HEK293 (cell line): Measurements from ENCODE around the gene SPNS2.

Source experiments
- MYNN ChIP-seq: fragments of 450-650 bp; formaldehyde crosslinking; IDR thresholded peaks from 2 replicates; pipeline ENCODE4 v1.5.1; 2016; ENCODE audit warnings: missing biosample characterization, missing genetic modification characterization, borderline replicate concordance
- ZNF121 ChIP-seq: fragments of 450-650 bp; formaldehyde crosslinking; IDR thresholded peaks from 2 replicates; pipeline ENCODE4 v1.5.1; 2016; ENCODE audit warnings: missing biosample characterization, missing genetic modification characterization
- ZNF140 ChIP-seq: fragments of 450-650 bp; formaldehyde crosslinking; IDR thresholded peaks from 2 replicates; pipeline ENCODE4 v1.5.1; 2016; ENCODE audit warnings: missing biosample characterization, missing genetic modification characterization
- ZNF654 ChIP-seq: fragments of 450-650 bp; formaldehyde crosslinking; IDR thresholded peaks from 2 replicates; pipeline ENCODE4 v1.5.1; 2016; ENCODE audit warnings: low read depth, missing biosample characterization, missing genetic modification characterization
- ZNF76 ChIP-seq: fragments of 450-650 bp; formaldehyde crosslinking; IDR thresholded peaks from 2 replicates; pipeline ENCODE4; 2016; ENCODE audit warnings: low read depth, missing biosample characterization, missing genetic modification characterization, borderline replicate concordance
- TF ChIP-seq, protein P1 (sequence below): fragments of 450-650 bp; formaldehyde crosslinking; IDR thresholded peaks from 2 replicates; pipeline ENCODE4 v1.5.1; 2016; ENCODE audit warnings: missing biosample characterization, missing genetic modification characterization
- TF ChIP-seq, protein P2 (sequence below): fragments of 450-650 bp; formaldehyde crosslinking; IDR thresholded peaks from 2 replicates; pipeline ENCODE4 v1.5.1; 2016; ENCODE audit warnings: missing biosample characterization, missing genetic modification characterization
- TF ChIP-seq, protein P3 (sequence below): fragments of 450-650 bp; formaldehyde crosslinking; IDR thresholded peaks from 2 replicates; pipeline ENCODE4 v1.5.1; 2016; ENCODE audit warnings: missing biosample characterization, missing genetic modification characterization
- TF ChIP-seq, protein P4 (sequence below): fragments of 450-650 bp; formaldehyde crosslinking; IDR thresholded peaks from 2 replicates; pipeline ENCODE4 v1.5.1; 2016; ENCODE audit warnings: missing biosample characterization, missing genetic modification characterization, low read depth

DNA sequence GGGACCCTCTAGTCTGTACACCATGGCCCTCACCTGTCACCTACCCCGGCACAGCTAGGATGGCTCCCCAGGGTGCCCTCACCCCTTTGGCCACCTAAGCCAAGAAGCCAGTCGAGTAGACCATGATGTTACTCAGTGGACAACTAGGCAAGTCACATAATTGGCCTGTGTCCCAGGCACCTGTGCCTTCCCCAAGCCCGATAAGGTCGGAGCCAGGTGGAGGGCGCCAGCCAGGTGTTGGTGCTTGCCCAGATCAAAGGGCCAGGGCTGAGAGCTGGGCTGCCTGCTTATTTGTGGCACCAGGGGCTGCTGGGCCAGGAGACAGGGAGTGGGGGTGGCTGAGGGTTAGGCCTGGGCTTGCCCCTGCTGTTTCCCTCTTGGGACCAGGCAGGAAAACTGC is 16.8 kb downstream of the SPNS2 start:
- TF ChIP-seq, protein P1, sequence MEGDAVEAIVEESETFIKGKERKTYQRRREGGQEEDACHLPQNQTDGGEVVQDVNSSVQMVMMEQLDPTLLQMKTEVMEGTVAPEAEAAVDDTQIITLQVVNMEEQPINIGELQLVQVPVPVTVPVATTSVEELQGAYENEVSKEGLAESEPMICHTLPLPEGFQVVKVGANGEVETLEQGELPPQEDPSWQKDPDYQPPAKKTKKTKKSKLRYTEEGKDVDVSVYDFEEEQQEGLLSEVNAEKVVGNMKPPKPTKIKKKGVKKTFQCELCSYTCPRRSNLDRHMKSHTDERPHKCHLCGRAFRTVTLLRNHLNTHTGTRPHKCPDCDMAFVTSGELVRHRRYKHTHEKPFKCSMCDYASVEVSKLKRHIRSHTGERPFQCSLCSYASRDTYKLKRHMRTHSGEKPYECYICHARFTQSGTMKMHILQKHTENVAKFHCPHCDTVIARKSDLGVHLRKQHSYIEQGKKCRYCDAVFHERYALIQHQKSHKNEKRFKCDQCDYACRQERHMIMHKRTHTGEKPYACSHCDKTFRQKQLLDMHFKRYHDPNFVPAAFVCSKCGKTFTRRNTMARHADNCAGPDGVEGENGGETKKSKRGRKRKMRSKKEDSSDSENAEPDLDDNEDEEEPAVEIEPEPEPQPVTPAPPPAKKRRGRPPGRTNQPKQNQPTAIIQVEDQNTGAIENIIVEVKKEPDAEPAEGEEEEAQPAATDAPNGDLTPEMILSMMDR (tag by site-specific recombination): no peak
- TF ChIP-seq ZNF140 (tag by site-specific recombination) (no peak), MYNN (tag by site-specific recombination) (no peak), ZNF654 (tag by site-specific recombination) (no peak), ZNF121 (tag by site-specific recombination) (no peak), ZNF76 (tag by site-specific recombination) (no peak)
- TF ChIP-seq, protein P2, sequence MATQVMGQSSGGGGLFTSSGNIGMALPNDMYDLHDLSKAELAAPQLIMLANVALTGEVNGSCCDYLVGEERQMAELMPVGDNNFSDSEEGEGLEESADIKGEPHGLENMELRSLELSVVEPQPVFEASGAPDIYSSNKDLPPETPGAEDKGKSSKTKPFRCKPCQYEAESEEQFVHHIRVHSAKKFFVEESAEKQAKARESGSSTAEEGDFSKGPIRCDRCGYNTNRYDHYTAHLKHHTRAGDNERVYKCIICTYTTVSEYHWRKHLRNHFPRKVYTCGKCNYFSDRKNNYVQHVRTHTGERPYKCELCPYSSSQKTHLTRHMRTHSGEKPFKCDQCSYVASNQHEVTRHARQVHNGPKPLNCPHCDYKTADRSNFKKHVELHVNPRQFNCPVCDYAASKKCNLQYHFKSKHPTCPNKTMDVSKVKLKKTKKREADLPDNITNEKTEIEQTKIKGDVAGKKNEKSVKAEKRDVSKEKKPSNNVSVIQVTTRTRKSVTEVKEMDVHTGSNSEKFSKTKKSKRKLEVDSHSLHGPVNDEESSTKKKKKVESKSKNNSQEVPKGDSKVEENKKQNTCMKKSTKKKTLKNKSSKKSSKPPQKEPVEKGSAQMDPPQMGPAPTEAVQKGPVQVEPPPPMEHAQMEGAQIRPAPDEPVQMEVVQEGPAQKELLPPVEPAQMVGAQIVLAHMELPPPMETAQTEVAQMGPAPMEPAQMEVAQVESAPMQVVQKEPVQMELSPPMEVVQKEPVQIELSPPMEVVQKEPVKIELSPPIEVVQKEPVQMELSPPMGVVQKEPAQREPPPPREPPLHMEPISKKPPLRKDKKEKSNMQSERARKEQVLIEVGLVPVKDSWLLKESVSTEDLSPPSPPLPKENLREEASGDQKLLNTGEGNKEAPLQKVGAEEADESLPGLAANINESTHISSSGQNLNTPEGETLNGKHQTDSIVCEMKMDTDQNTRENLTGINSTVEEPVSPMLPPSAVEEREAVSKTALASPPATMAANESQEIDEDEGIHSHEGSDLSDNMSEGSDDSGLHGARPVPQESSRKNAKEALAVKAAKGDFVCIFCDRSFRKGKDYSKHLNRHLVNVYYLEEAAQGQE: no peak
- TF ChIP-seq, protein P3, sequence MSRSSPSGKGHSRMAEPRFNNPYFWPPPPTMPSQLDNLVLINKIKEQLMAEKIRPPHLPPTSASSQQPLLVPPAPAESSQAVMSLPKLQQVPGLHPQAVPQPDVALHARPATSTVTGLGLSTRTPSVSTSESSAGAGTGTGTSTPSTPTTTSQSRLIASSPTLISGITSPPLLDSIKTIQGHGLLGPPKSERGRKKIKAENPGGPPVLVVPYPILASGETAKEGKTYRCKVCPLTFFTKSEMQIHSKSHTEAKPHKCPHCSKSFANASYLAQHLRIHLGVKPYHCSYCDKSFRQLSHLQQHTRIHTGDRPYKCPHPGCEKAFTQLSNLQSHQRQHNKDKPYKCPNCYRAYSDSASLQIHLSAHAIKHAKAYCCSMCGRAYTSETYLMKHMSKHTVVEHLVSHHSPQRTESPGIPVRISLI: no peak
- TF ChIP-seq, protein P4, sequence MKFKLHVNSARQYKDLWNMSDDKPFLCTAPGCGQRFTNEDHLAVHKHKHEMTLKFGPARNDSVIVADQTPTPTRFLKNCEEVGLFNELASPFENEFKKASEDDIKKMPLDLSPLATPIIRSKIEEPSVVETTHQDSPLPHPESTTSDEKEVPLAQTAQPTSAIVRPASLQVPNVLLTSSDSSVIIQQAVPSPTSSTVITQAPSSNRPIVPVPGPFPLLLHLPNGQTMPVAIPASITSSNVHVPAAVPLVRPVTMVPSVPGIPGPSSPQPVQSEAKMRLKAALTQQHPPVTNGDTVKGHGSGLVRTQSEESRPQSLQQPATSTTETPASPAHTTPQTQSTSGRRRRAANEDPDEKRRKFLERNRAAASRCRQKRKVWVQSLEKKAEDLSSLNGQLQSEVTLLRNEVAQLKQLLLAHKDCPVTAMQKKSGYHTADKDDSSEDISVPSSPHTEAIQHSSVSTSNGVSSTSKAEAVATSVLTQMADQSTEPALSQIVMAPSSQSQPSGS (tag by site-specific recombination): no peak
